Neural cell (in vitro differentiated cells): Measurements from ENCODE around the gene CLSTN2. TPM values are rescaled to one million over a fixed set of nuclear protein-coding genes. Genes with fewer than 3 reads are reported as not detected.

Experiments used
- H2AFZ ChIP-seq: fragments of 200-600, 300-800 bp; sonication (generic), shearing (Covaris generic); 2 replicates; pipeline ENCODE4 v1.6.0; 2014; ENCODE audit warnings: low read depth, mild to moderate bottlenecking, antibody characterized with exemption, low read length, moderate library complexity
- H3F3A ChIP-seq: fragments of 200-600 bp; shearing (Covaris generic); 2 replicates; pipeline ENCODE4 v1.6.1; 2016; ENCODE audit warnings: mild to moderate bottlenecking, moderate library complexity, mixed read lengths, antibody characterized with exemption, low read length; ENCODE audit not compliant: insufficient read depth, poor library complexity, severe bottlenecking
- H3K27ac ChIP-seq: fragments of 200-600, 300-800 bp; sonication (generic), shearing (Covaris generic); 2 replicates; pipeline ENCODE4 v1.5.1; 2014; ENCODE audit warnings: mild to moderate bottlenecking, low read length, moderate library complexity
- H3K27me3 ChIP-seq: fragments of 300-800, 200-600 bp; sonication (generic), shearing (Covaris generic); 2 replicates; pipeline ENCODE4 v1.6.0; 2014; ENCODE audit warnings: mild to moderate bottlenecking, low read depth, low read length, moderate library complexity; ENCODE audit not compliant: insufficient read depth
- H3K36me3 ChIP-seq: fragments of 300-800, 200-600 bp; sonication (generic), shearing (Covaris generic); 2 replicates; pipeline ENCODE4 v1.5.1; 2014; ENCODE audit warnings: mild to moderate bottlenecking, antibody characterized with exemption, low read length, moderate library complexity; ENCODE audit not compliant: insufficient read depth
- H3K4me2 ChIP-seq: fragments of 300-800, 200-600 bp; sonication (generic), shearing (Covaris generic); 2 replicates; pipeline ENCODE4 v1.6.0; 2014; ENCODE audit warnings: mild to moderate bottlenecking, low read length
- H3K4me3 ChIP-seq: fragments of 300-800, 200-600 bp; sonication (generic), shearing (Covaris generic); 2 replicates; pipeline ENCODE4 v1.5.1; 2014; ENCODE audit warnings: mild to moderate bottlenecking, low read length, moderate library complexity
- H3K79me2 ChIP-seq: fragments of 200-600 bp; shearing (Covaris generic); replicated peaks from 2 replicates; pipeline ENCODE4 v1.6.0; 2014; ENCODE audit warnings: mild to moderate bottlenecking, low read length, moderate library complexity; ENCODE audit not compliant: insufficient read depth
- H3K9ac ChIP-seq: fragments of 300-800, 200-600 bp; sonication (generic), shearing (Covaris generic); 2 replicates; pipeline ENCODE4 v1.6.1; 2016; ENCODE audit warnings: mild to moderate bottlenecking, low read length, mixed read lengths
- H3K9me2 ChIP-seq: fragments of 200-600 bp; shearing (Covaris generic); 2 replicates; pipeline ENCODE4 v1.6.1; 2016; ENCODE audit warnings: mild to moderate bottlenecking, low read length, mixed read lengths; ENCODE audit not compliant: insufficient read depth
- H3K9me3 ChIP-seq: fragments of 200-600, 300-800 bp; sonication (generic), shearing (Covaris generic); 2 replicates; pipeline ENCODE4 v1.6.1; 2016; ENCODE audit warnings: mild to moderate bottlenecking, mixed run types, low read length, moderate library complexity, mixed read lengths
- H4K20me1 ChIP-seq: fragments of 200-600 bp; shearing (Covaris generic); 2 replicates; pipeline ENCODE4 v1.6.1; 2016; ENCODE audit warnings: mild to moderate bottlenecking, mixed run types; ENCODE audit not compliant: insufficient read depth
- CTCF ChIP-seq: fragments of 450-650 bp; IDR thresholded peaks from 2 replicates; pipeline ENCODE4 v1.5.1; 2014; ENCODE audit warnings: antibody characterized with exemption, mild to moderate bottlenecking, moderate library complexity; ENCODE audit not compliant: poor library complexity, severe bottlenecking
- EP300 ChIP-seq: fragments of 450-650 bp; conservative IDR thresholded peaks from 2 replicates; pipeline ENCODE4 v1.6.1; 2014; ENCODE audit warnings: antibody characterized with exemption, mild to moderate bottlenecking, moderate library complexity; ENCODE audit not compliant: poor library complexity, severe bottlenecking
- EZH2 ChIP-seq: fragments of 200-600, 300-800 bp; shearing (Covaris generic), sonication (generic); IDR thresholded peaks from 2 replicates; pipeline ENCODE4 v1.6.1; 2014; ENCODE audit warnings: antibody characterized with exemption, low read length, borderline replicate concordance, mild to moderate bottlenecking; ENCODE audit not compliant: insufficient read depth, poor library complexity, severe bottlenecking
- MXI1 ChIP-seq: fragments of 450-650 bp; conservative IDR thresholded peaks from 2 replicates; pipeline ENCODE4 v1.6.1; 2014; ENCODE audit warnings: antibody characterized with exemption, mild to moderate bottlenecking; ENCODE audit not compliant: poor library complexity, severe bottlenecking
- POLR2AphosphoS5 ChIP-seq: IDR thresholded peaks from 2 replicates; pipeline ENCODE4 v1.6.1; 2012
- RAD21 ChIP-seq: fragments of 450-650 bp; conservative IDR thresholded peaks from 2 replicates; pipeline ENCODE4 v1.6.1; 2014; ENCODE audit warnings: antibody characterized with exemption, mild to moderate bottlenecking, moderate library complexity
- SMC3 ChIP-seq: fragments of 450-650 bp; conservative IDR thresholded peaks from 2 replicates; pipeline ENCODE4 v1.6.1; 2014; ENCODE audit warnings: antibody characterized with exemption, mild to moderate bottlenecking, moderate library complexity; ENCODE audit not compliant: poor library complexity
- TAF1 ChIP-seq: IDR thresholded peaks from 2 replicates; pipeline ENCODE4 v1.6.1; 2012; ENCODE audit warnings: low read depth
- polyA plus RNA-seq: library from polyadenylated mRNA; depleted of rRNA; stranded (reverse); fragments of >200 nt; gene quantifications from 2 replicates; pipeline ENCODE4 v1.2.3, GENCODE V29; 2014
- TF ChIP-seq, protein P1 (sequence below): IDR thresholded peaks from 2 replicates; pipeline ENCODE4 v1.6.1; 2012; ENCODE audit warnings: borderline replicate concordance

Gene CLSTN2
- polyA plus RNA-seq, 1 donor from 2014 or later, result 10.7 TPM

DNA sequence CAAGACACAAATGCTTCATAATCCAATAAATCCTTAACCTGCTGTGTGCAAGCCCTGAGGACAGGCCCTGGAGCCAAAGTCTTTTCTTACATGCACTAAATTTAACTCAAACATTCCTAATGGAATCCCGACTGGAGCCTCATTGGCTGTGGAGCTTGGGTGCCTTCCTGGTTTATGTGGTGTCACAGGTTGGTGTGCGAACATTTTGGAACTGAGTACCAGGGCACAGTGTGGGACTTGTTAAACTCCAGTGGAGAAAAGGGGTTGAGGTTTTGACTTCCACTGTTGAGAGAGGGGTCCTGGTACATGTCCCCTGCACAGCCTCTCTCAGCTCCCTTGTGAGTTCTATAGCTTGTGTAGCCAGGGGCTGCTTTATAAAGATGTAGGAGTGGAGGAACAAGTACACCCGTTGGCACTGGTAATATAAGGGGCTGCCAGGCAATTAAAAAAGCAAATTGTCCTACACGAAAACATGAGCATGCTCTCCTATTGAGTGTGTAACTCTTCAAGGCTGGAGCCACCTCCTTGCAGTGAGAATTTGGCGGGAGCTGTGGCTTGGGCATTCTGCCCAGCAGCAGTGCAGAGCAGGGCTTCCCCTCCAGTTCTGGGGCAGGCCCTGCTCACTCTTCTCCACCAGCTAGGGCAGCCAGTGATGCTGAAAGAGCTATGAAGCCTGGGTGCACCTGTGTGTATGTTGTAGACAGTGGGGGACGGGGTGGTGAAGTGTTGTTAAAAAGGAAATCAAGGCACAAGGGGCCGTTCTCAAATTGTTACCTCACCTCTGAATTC lies 218.1 kb downstream of the CLSTN2 start:
- peaks cover under 1% of the 10 kb centered on the region for H3K27me3 ChIP-seq
- no peaks in the 10 kb centered on the region for H3F3A ChIP-seq
- H3K4me2 ChIP-seq, result no peak overlapping the region
- H3K36me3 ChIP-seq, result no peaks in the 10 kb centered on the region
- no peaks in the 10 kb centered on the region for H4K20me1 ChIP-seq
- H2AFZ ChIP-seq, result no peak overlapping the region
- H3K27ac ChIP-seq, result no peak overlapping the region
- H3K9ac ChIP-seq, result no peak overlapping the region
- no peak for TF ChIP-seq CTCF
- TF ChIP-seq, protein P1, sequence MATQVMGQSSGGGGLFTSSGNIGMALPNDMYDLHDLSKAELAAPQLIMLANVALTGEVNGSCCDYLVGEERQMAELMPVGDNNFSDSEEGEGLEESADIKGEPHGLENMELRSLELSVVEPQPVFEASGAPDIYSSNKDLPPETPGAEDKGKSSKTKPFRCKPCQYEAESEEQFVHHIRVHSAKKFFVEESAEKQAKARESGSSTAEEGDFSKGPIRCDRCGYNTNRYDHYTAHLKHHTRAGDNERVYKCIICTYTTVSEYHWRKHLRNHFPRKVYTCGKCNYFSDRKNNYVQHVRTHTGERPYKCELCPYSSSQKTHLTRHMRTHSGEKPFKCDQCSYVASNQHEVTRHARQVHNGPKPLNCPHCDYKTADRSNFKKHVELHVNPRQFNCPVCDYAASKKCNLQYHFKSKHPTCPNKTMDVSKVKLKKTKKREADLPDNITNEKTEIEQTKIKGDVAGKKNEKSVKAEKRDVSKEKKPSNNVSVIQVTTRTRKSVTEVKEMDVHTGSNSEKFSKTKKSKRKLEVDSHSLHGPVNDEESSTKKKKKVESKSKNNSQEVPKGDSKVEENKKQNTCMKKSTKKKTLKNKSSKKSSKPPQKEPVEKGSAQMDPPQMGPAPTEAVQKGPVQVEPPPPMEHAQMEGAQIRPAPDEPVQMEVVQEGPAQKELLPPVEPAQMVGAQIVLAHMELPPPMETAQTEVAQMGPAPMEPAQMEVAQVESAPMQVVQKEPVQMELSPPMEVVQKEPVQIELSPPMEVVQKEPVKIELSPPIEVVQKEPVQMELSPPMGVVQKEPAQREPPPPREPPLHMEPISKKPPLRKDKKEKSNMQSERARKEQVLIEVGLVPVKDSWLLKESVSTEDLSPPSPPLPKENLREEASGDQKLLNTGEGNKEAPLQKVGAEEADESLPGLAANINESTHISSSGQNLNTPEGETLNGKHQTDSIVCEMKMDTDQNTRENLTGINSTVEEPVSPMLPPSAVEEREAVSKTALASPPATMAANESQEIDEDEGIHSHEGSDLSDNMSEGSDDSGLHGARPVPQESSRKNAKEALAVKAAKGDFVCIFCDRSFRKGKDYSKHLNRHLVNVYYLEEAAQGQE, result no peak
- no peak for TF ChIP-seq SMC3
- TF ChIP-seq POLR2AphosphoS5, result no peak
- TF ChIP-seq EP300, result no peak
- no peak for TF ChIP-seq EZH2
- no peak for TF ChIP-seq TAF1
- no peak for TF ChIP-seq MXI1
- no peak for TF ChIP-seq RAD21
- no peak overlapping the region for H3K4me3 ChIP-seq
- H3K9me3 ChIP-seq, result no peaks in the 10 kb centered on the region
- H3K9me2 ChIP-seq, result no peaks in the 10 kb centered on the region
- no peaks in the 10 kb centered on the region for H3K79me2 ChIP-seq

DNA sequence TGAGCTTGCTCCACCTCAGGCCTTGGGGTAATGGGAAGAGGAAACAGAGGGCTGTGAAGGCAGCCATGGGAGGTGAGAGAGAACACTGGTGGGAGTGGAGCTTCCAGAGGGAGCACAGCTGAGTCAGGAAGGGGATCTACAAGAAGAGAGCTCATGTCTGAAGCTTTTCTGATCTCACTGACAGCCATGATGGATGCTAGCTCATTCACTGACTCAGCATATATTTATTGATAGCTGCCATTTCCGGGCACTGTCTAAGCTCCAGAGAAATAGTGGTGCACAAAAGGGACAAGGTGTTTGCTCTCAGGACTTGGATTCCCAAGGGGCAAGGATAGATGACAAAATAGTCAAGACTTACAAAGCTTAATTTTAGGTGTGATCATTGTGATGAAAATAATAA lies 218.8 kb downstream of the CLSTN2 start:
- Histone ChIP-seq H3K4me3 (no peak overlapping the region), H3K9ac (no peak overlapping the region), H3K27ac (no peak overlapping the region), H3K36me3 (no peaks in the 10 kb centered on the region), H3K9me3 (no peaks in the 10 kb centered on the region), H3K4me2 (no peak overlapping the region), H2AFZ (no peak overlapping the region), H4K20me1 (no peaks in the 10 kb centered on the region), H3K27me3 (no peaks in the 10 kb centered on the region), H3F3A (no peaks in the 10 kb centered on the region), H3K79me2 (no peaks in the 10 kb centered on the region), H3K9me2 (no peaks in the 10 kb centered on the region)
- no peak for TF ChIP-seq CTCF
- TF ChIP-seq TAF1, result no peak
- TF ChIP-seq EP300, result no peak
- no peak for TF ChIP-seq MXI1
- TF ChIP-seq EZH2, result no peak
- TF ChIP-seq, protein P1, result no peak
- no peak for TF ChIP-seq POLR2AphosphoS5
- no peak for TF ChIP-seq SMC3
- TF ChIP-seq RAD21, result no peak
